Activated CD8-positive, alpha-beta T cell treated with anti-CD3 and anti-CD28 coated beads, Interleukin-2, amount 10 ng/mL, durations not matched to agents 7 days and 5 days (primary cell): ENCODE results near the gene NLRP5. TPM values are rescaled to one million over a fixed set of nuclear protein-coding genes. Genes with fewer than 3 reads are reported as not detected.

ENCODE experiments used
- ATAC-seq: fragments of 150-1000 bp; cut with Tn5 transposase; one replicate; pipeline ENCODE4 v1.10.0; 2021; ENCODE audit warnings: moderate library complexity
- CTCF ChIA-PET: fragments of 350-600 bp; sonication (Branson Sonifier 250); formaldehyde crosslinking; loops from one replicate; lab custom pipeline; 2021; ENCODE audit warnings: antibody characterized with exemption; lab: Charles Lee
- POLR2A ChIA-PET: fragments of 350-600 bp; sonication (Branson Sonifier 250); formaldehyde crosslinking; loops from one replicate; lab custom pipeline; 2021; ENCODE audit warnings: antibody characterized with exemption; lab: Charles Lee
- DNase-seq: peaks from one replicate; pipeline ENCODE4 v3.0.0-alpha.2; 2020
- H3K27ac Mint-ChIP-seq: one replicate; pipeline ENCODE4 v1.8.0; 2021; ENCODE audit warnings: mild to moderate bottlenecking, mixed read lengths
- H3K27me3 Mint-ChIP-seq: one replicate; pipeline ENCODE4 v1.8.0; 2021; ENCODE audit warnings: low read depth, mixed read lengths
- H3K36me3 Mint-ChIP-seq: one replicate; pipeline ENCODE4 v1.8.0; 2021; ENCODE audit warnings: low read depth, mixed read lengths
- H3K4me1 Mint-ChIP-seq: one replicate; pipeline ENCODE4 v1.8.0; 2021; ENCODE audit warnings: low read depth, mixed read lengths
- H3K4me3 Mint-ChIP-seq: one replicate; pipeline ENCODE4 v1.8.0; 2021; ENCODE audit warnings: mild to moderate bottlenecking, mixed read lengths
- H3K9me3 Mint-ChIP-seq: one replicate; pipeline ENCODE4 v1.8.0; 2022; ENCODE audit warnings: mixed read lengths; ENCODE audit not compliant: insufficient read depth
- total RNA-seq, 2 experiments: library from RNA; stranded (reverse); gene quantifications; one replicate each; pipeline ENCODE4 v1.2.3, GENCODE V29; 2021

Gene NLRP5
- total RNA-seq, 2 experiments from 2014 or later: not detected

DNA sequence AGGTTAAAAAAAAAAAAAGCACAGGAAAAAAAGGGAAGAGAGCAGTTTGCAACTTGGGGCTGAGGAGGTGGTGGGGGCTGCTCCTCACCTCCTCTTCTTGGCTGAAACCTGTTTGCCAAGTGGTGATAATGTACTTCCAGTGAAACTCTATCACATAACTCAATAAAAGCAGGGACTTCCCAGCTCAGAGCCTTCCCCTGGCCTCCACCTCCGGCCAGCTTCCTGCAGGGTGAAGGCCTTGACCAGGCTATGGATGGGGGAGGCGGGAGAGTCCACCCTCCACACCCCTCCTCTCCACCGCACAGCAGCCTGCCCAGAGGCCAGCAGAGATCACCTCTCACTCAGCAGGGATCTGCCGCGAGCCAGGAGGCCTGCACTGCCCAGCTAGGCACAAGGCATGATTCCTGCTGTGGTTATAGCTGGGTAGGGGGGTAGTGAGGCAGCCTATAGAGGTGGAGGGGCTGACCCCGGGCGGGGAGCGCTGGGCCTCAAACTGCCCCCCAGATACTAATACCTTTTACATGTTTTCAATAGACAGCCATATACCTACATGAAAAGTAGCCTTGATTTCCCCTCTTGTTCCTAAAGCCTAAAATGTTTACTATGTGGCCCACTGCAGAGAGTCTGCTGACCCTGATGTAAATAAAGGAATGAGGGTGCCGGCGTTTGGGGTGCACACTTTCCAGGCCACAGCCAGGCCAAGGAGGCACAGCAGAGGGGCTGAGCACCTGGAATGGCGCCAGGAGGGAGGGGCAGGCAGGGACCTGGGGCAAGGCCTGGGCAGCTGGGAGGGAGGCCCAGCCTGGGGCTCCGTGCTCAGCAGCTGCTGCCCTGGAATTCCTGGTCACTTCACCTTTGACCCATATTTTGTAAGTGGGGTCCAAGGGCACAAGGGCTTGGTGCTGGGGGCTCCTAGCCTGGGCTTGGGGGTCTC, 124.2 kb downstream of the NLRP5 start:
- no peak for DNase-seq
- ATAC-seq: no peak
- Mint-ChIP-seq H3K4me1 (peaks cover 56% of the 10 kb centered on the region), H3K4me3 (no peak overlapping the region), H3K27ac (no peak overlapping the region), H3K36me3 (peaks cover 6% of the 10 kb centered on the region), H3K9me3 (no peaks in the 10 kb centered on the region), H3K27me3 (no peaks in the 10 kb centered on the region)
- ChIA-PET CTCF (interaction anchor here (1.1 kb wide), 1 partner anchor 44 kb away, joined by 3 read pairs; no protein-coding TSS in a partner anchor), POLR2A (no interaction called here)

Other genes starting within 250 kb of the NLRP5 start
- gene NLRP9, start 248.4 kb upstream of the NLRP5 start, total RNA-seq: not detected
- gene RFPL4A, start 227.7 kb upstream of the NLRP5 start, total RNA-seq: not detected
- not detected for gene RFPL4AL1, start 217.7 kb upstream of the NLRP5 start, total RNA-seq
- not detected for gene NLRP11, start 154.8 kb upstream of the NLRP5 start, total RNA-seq
- not detected for gene NLRP4, start 150.2 kb upstream of the NLRP5 start, total RNA-seq
- gene NLRP13, start 54.4 kb upstream of the NLRP5 start, total RNA-seq: not detected
- gene NLRP8, start 38.9 kb upstream of the NLRP5 start, total RNA-seq: not detected
- gene ZNF787, start 134.5 kb downstream of the NLRP5 start, total RNA-seq: 10 to 100 TPM; 30.4 to 31.3 TPM
- gene ZNF444, start 154.5 kb downstream of the NLRP5 start, total RNA-seq: 10 to 100 TPM; 29.3 to 30.1 TPM
- gene GALP, start 189.2 kb downstream of the NLRP5 start, total RNA-seq: not detected
- gene ZSCAN5B, start 211.0 kb downstream of the NLRP5 start, total RNA-seq: not detected
- gene ZSCAN5C, start 215.5 kb downstream of the NLRP5 start, total RNA-seq: not detected